CD4-positive, alpha-beta T cell (primary cell): ENCODE results near the gene IRX6. TPM values are rescaled to one million over a fixed set of nuclear protein-coding genes. Genes with fewer than 3 reads are reported as not detected.

Source experiments
- ATAC-seq: fragments of 200-7000 bp; cut with Tn5 transposase; one replicate; pipeline ENCODE4 v1.10.0; 2022; ENCODE audit warnings: mild to moderate bottlenecking; ENCODE audit not compliant: poor library complexity
- CTCF ChIA-PET: fragments of 350-600 bp; sonication (Branson Sonifier 250); formaldehyde crosslinking; loops from one replicate; lab custom pipeline; 2021; ENCODE audit warnings: antibody characterized with exemption, inconsistent platforms; lab: Charles Lee
- POLR2A ChIA-PET: fragments of 350-600 bp; sonication (Branson Sonifier 250); formaldehyde crosslinking; loops from one replicate; lab custom pipeline; 2021; ENCODE audit warnings: antibody characterized with exemption, inconsistent platforms; lab: Charles Lee
- DNase-seq, 14 experiments: peaks; one replicate each; pipeline ENCODE4 v3.0.0-alpha.2; 2013 to 2020; ENCODE audit warnings: mixed read lengths in 2 of 14
- H3K27ac ChIP-seq, 2 donors: one replicate each; pipeline versions ENCODE4 v1.5.1 to v1.7.0; 2013; ENCODE audit warnings: low read length in 2 of 2, low read depth in 1 of 2, mild to moderate bottlenecking in 1 of 2
- H3K27me3 ChIP-seq, 2 experiments: 1 replicate in 1 of 2; 2 replicates in 1 of 2; pipeline versions ENCODE4 v1.6.1 to v1.7.0; 2013; ENCODE audit warnings: low read length in 2 of 2, control low read depth in 1 of 2, mild to moderate bottlenecking in 1 of 2, moderate library complexity in 1 of 2; ENCODE audit not compliant: insufficient read depth in 2 of 2, control insufficient read depth in 1 of 2
- H3K36me3 ChIP-seq: one replicate; pipeline ENCODE4 v1.6.1; 2013; ENCODE audit warnings: low read length, control low read depth; ENCODE audit not compliant: insufficient read depth
- H3K4me1 ChIP-seq: one replicate; pipeline ENCODE4 v1.6.1; 2013; ENCODE audit warnings: low read length, control low read depth; ENCODE audit not compliant: insufficient read depth
- H3K4me3 ChIP-seq: one replicate; pipeline ENCODE4 v1.5.1; 2013; ENCODE audit warnings: mild to moderate bottlenecking, low read length, moderate library complexity
- H3K9me3 ChIP-seq, 2 experiments: 1 replicate in 1 of 2; 2 replicates in 1 of 2; pipeline versions ENCODE4 v1.6.1 to v1.7.0; 2013; ENCODE audit warnings: low read length in 2 of 2, mild to moderate bottlenecking in 2 of 2, control low read depth in 1 of 2, moderate library complexity in 1 of 2; ENCODE audit not compliant: control insufficient read depth in 1 of 2, insufficient read depth in 1 of 2
- H3K27ac Mint-ChIP-seq: one replicate; pipeline ENCODE4 v1.8.0; 2020; ENCODE audit warnings: mixed read lengths
- H3K27me3 Mint-ChIP-seq: one replicate; pipeline ENCODE4 v1.8.0; 2021; ENCODE audit warnings: mixed read lengths
- H3K36me3 Mint-ChIP-seq: one replicate; pipeline ENCODE4 v1.8.0; 2021; ENCODE audit warnings: low read depth, mixed read lengths
- H3K4me1 Mint-ChIP-seq: one replicate; pipeline ENCODE4 v1.8.0; 2021; ENCODE audit warnings: low read depth, mixed read lengths
- H3K4me3 Mint-ChIP-seq: one replicate; pipeline ENCODE4 v1.8.0; 2020; ENCODE audit warnings: mild to moderate bottlenecking, mixed read lengths
- H3K9me3 Mint-ChIP-seq: one replicate; pipeline ENCODE4 v1.8.0; 2020; ENCODE audit warnings: mixed read lengths
- CTCF ChIP-seq: fragments of 200-600 bp; IDR thresholded peaks from one replicate; pipeline ENCODE4 v1.8.0; 2022; ENCODE audit warnings: antibody characterized with exemption, mild to moderate bottlenecking
- intact Hi-C, 2 experiments: fragments of 100-400 bp; cut with DNase I in 1 of 2; cut with micrococcal nuclease in 1 of 2; formaldehyde crosslinking; loops; one replicate each; pipeline versions ENCODE4 v1.15.1 to v1.9.0; 2023 to 2025; cut with DNase I, micrococcal nuclease
- total RNA-seq, 174 experiments: library from RNA in 2 of 174; stranded (reverse) in 2 of 174; gene quantifications; one replicate each; pipeline ENCODE4 v1.2.3 and lab custom pipeline; 2021 to 2026

The IRX6 gene
- total RNA-seq, 2 experiments from 2014 or later: not detected

GRCh38 chr16:55359946-55360345 lies 35.9 kb downstream of the IRX6 start:
- peaks cover 17% of the 10 kb centered on the region for H3K27me3 Mint-ChIP-seq
- Histone ChIP-seq H3K4me3 (no peak overlapping the region), H3K27me3 (peaks cover 1 to 3% of the 10 kb centered on the region in 2 experiments), H3K9me3 (no peaks in the 10 kb centered on the region), H3K36me3 (no peaks in the 10 kb centered on the region), H3K4me1 (no peaks in the 10 kb centered on the region), H3K27ac (no peak overlapping the region)
- no peak overlapping the region for H3K27ac Mint-ChIP-seq
- ATAC-seq (no peak), DNase-seq (no peak)
- H3K36me3 Mint-ChIP-seq: no peaks in the 10 kb centered on the region
- ChIA-PET CTCF (no interaction called here), POLR2A (no interaction called here)
- no peak overlapping the region for H3K4me3 Mint-ChIP-seq
- no peak for TF ChIP-seq CTCF
- intact Hi-C loops: no loop called here
- H3K4me1 Mint-ChIP-seq: no peaks in the 10 kb centered on the region
- H3K9me3 Mint-ChIP-seq: no peaks in the 10 kb centered on the region

GRCh38 chr16:55364811-55365210 lies 40.8 kb downstream of the IRX6 start:
- no peaks in the 10 kb centered on the region for H3K9me3 Mint-ChIP-seq
- DNase-seq: no peak
- Histone ChIP-seq H3K27ac (no peak overlapping the region), H3K27me3 (peaks cover 3 to 24% of the 10 kb centered on the region in 2 experiments), H3K9me3 (no peaks in the 10 kb centered on the region), H3K36me3 (no peaks in the 10 kb centered on the region), H3K4me1 (no peaks in the 10 kb centered on the region), H3K4me3 (no peak overlapping the region)
- peaks cover 24% of the 10 kb centered on the region for H3K27me3 Mint-ChIP-seq
- intact Hi-C loops: no loop called here
- no peak overlapping the region for H3K4me3 Mint-ChIP-seq
- ChIA-PET CTCF (interaction anchor here (0.7 kb wide), 2 partner anchors 12 to 17 kb away, joined by 3 to 6 read pairs; no protein-coding TSS in a partner anchor), POLR2A (no interaction called here)
- TF ChIP-seq CTCF: no peak
- H3K4me1 Mint-ChIP-seq: no peaks in the 10 kb centered on the region
- no peak overlapping the region for H3K27ac Mint-ChIP-seq
- ATAC-seq: no peak
- H3K36me3 Mint-ChIP-seq: no peaks in the 10 kb centered on the region

GRCh38 chr16:55367301-55367811 lies 43.4 kb downstream of the IRX6 start:
- ATAC-seq: no peak
- H3K4me1 Mint-ChIP-seq: peaks cover 9% of the 10 kb centered on the region
- Histone ChIP-seq H3K27ac (no peak overlapping the region), H3K36me3 (no peaks in the 10 kb centered on the region), H3K27me3 (peaks cover 3 to 42% of the 10 kb centered on the region in 2 experiments), H3K4me3 (no peak overlapping the region), H3K4me1 (no peaks in the 10 kb centered on the region), H3K9me3 (peaks cover 0 to 5% of the 10 kb centered on the region in 2 experiments)
- no peak for DNase-seq
- intact Hi-C loops: no loop called here
- ChIA-PET POLR2A (no interaction called here), CTCF (no interaction called here)
- no peaks in the 10 kb centered on the region for H3K9me3 Mint-ChIP-seq
- no peak overlapping the region for H3K27ac Mint-ChIP-seq
- TF ChIP-seq CTCF: no peak
- peaks cover 44% of the 10 kb centered on the region for H3K27me3 Mint-ChIP-seq
- H3K4me3 Mint-ChIP-seq: no peak overlapping the region
- H3K36me3 Mint-ChIP-seq: no peaks in the 10 kb centered on the region
